Glomerular endothelial cell (primary cell): ENCODE data around the gene RFX1. TPM values are rescaled to one million over a fixed set of nuclear protein-coding genes. Genes with fewer than 3 reads are reported as not detected.
"Not testable (repeated sequence)": the region's sequence is repeated elsewhere in the genome, so short reads cannot be mapped to it uniquely, and the experiment has no call there.

ENCODE experiments used
- DNase-seq: peaks from one replicate; pipeline ENCODE4 v3.0.0-alpha.2; 2011; ENCODE audit warnings: low read depth, low spot score; ENCODE audit errors: extremely low read depth
- total RNA-seq: library from RNA; depleted of rRNA; stranded (reverse); fragments of >200 nt; gene quantifications from 2 replicates; pipeline ENCODE4 v1.2.3, GENCODE V29; 2015

Gene RFX1
- total RNA-seq, 1 donor from 2014 or later: 8.2 TPM

DNA sequence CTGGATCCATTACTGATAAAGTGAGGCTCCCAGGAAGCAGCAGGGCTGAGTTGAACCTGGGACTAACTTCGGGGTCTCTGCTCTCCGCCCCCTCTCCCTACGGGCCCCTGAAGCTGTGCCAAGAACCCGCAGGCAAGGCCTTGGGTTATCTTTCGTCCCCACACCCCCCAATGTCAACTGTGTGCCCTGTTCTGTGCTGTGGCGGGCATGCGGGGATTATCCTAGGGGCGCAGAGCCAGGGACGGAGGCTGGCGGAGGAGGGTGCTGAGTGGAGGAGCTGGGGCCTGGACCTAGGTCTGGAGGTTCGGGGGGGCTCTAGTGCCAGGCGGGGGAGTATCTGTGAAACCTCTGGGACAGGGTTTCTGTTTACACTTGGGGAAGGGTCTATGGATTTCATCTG, 26.4 kb downstream of the RFX1 start:
- DNase-seq: no peak

DNA sequence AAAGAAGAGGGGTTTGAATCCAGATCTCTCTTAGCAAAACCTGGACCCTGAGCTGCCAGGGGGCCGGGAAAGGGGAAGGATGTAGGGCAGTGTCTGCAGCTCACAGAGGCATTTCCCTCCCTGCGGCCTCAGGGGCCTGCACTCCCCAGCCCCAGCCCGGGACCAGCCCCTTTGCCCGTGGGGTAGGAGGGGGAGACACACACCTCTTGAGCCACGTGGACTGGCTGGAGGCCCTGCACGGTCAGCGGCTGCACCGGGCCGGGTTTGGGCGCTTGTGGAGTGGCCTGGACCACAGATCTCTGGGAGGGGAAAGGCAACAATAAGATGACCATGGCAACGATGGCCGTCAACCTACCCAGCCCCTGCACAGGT, 26.9 kb downstream of the RFX1 start:
- DNase-seq: no peak

DNA sequence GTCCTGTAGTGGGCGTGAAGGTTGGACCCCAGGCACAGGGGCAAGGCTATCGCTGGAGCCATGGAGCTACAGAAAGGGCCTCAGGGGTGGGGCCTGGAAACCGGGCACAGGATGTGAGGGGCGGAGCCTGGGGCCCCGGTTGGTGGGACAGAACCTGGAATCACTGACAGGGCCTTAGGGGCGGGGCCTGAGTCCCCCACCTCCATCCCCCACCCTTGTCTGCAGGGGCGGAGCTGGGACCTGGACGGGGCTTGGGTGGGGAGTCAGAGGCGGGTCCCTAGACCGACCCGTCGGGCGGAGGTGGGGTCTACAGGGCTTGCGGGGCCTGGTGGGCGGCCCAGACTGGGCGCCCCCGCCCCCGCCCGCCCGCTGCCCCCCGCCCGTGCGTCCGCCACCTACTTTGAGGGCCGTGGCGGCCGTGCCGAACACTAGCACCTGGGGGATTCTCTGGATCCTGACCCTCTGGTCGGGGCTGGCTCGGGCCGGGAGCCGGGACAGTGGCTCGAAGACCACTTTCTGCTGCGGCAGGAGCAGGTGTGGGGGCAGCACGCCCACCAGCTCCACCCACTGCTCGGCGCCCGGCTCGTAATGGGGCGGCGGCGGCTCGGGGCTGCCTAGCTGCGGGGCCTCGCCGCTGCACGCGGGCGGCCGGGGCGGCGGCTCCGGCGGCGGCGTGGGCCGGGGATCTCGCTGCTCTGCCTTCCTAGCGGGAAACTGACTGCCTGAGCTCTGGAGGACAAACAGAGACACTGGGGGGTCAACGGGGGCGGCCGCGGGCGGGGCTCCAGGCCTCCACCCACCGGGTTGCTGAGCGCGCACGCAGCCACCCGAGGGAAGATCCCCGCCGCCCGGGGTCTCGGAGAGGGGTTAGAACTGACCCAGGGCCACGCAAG, 27.5 kb downstream of the RFX1 start:
- no peak for DNase-seq

DNA sequence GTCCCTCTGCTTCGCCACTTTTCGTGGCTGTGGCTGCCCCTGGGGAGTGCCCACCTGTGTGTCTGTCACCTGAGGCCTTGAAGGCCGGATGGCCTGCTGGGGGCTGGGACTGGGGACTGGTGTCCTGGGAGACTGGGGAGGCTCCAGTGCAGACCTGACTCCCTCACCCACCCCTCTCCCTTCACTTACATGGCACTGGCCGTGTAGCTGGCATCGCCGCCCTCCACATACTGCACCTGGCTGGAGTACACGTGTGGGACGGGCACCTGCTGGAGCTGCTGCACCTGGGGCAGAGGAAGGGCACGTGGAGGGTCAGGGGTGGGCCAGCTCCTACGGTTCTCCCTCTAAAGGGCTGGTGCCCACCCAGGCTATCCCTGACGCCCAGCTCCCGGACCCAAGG, 28.3 kb downstream of the RFX1 start:
- DNase-seq: no peak

DNA sequence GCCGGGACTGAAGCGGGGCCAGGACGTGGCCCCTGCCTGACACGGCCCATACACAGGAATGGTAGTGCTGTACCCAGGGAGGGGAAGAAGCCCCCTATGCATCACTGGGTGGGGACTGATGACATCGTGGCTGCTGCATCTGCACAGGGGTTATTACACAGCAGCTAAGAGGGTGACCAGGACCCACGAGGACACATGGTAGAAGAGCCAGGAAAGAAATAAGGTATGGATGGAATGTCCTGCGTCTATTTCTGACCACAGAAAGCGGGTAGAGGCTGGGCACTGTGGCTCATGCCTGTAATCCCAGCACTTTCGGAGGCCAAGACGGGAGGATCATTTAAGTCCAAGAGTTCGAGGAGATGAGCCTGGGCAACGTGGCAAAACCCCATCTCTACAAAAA, 29.7 kb downstream of the RFX1 start:
- DNase-seq: no peak

DNA sequence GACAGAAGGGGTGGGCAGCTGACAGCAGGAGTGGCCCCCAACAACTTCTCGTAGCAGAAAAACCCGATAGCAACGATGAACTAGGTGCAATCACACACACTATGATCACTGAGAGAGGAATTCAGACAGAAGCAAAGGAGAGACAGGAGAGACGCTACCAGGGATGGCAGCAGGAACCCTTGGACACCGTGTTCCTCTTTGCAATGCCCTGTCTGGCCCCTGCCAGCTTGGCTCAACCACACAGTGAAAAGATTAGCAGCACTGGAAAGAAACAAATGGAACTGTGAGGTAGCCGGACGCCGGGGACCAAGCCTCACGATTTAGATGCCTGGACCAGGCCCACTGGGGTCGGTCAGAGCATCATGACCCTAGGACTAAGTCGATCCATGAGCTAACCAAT, 30.2 kb downstream of the RFX1 start:
- no peak for DNase-seq

DNA sequence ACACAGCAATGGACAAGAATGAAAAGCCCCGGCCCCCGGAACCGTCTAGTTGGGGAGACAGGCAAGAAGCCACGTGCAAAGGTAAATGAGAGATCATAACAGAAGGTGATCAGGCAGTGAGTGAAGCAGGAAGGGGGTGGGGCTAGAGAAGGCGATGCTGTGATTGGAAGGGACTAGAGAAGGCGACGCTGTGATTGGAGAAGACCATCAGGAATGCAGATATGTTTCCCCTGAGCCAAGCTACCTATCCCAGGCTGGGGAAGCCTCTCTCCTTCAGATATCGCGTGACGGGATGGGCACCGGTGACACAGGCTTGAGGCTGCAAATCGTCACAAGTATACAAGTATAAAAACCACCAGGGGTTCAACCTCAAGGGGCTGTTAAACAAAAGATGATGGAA, 32.0 kb downstream of the RFX1 start:
- no peak for DNase-seq

DNA sequence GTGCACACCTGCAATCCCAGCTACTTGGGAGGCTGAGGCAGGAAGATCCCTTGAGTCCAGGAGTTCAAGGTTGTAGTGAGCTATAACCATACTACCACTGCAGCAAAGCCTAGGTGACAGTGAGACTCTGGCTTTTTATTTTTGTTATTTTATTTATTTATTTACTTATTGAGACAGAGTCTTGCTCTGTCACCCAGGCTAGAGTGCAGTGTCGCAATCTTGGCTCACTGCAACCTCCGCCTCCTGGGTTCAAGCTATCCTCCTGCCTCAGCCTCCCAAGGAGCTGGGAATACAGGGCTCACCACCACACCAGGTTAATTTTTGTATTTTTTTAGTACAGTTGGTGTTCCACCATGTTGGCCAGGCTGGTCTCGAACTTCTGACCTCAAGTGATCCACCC, 32.6 kb downstream of the RFX1 start:
- not testable (repeated sequence) for DNase-seq

DNA sequence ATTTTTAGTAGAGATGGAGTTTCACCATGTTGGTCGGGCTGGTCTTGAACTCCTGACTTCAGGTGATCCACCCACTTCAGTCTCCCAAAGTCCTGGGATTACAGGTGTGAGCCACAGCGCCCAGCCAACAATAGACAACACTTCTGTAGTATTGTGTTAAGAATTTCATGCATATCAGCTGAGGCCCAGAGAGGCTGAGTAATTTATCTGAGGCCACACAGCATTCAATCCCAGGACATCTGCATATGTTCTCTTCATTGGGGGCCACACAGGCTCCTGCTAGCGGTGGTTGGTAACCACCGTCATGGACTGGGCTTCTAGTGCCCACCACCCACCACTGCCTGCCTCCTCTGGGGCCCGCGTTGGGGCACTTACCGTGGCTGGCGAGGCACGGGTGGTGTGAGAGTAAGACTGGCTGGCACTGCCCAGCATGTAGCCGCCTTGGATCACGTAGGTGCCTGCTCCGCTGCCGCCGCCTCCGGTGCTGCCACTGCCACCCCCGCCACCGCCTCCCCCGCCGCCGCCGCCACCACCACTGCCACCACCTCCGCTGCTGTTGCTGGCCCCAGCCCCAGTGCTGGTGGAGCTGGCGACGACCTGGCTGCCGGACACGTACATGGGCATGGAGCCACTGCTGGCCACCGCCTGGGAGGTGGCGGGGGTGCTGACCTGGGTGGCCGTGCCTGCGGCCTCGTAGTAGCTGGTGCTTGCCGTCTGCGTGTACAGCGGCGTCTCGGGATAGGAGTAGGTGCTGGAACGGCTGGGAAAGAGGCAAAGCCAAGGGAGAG, 33.6 kb downstream of the RFX1 start:
- DNase-seq: no peak

DNA sequence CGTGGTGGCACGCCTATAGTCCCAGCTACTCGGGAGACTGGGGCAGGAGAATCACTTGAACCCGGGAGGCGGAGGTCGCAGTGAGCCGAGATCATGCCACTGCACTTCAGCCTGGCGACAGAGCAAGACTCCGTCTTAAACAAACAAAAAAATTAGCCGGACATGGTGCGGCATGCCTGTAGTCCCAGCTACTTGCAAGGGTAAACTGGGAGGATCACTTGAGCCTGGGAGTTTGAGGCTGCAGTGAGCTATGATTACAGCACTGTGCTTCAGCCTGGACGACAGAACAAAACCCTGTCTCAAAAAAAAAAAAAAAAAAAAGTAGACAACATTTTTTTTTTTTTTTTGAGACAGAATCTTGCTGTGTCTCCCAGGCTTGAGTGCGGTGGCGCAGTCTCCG, 34.3 kb downstream of the RFX1 start:
- DNase-seq: not testable (repeated sequence)

DNA sequence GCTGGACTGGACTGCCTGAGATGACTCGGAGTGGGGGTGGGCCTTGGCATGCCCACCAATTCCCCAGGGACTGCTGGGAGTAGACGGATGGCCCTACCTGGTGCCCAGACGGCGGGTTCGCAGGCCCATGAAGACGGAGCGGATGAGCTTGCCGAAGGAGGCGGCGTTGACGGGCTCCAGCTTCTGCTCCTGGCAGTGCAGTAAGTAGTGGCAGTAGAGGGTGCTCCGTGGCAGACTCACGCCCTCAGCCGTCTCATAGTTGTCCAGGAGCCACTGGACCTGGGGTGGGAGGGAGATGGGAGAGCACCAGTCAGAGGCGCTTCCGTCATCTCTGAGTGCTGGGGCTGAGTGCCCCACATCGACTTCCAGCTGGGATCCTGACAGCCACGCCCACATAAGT, 36.2 kb downstream of the RFX1 start:
- DNase-seq: no peak

DNA sequence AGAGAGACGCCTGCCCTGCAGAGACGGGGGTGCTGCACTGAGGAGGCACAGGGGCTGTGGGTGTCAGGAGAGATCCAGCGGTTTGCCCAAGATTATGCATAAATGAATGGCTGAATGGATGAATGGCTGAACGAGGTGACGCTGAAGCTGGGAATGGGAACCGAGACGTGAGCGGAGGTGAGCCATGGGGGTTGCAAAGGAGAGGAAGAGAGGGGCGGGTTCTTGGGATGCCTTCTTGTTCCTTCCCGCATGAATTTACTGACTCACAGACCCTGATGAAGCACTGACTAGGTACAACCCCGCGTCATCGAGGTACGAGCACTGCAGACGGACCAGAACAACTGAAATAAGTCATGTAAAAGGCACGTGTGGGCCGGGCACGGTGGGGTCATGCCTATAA, 37.1 kb downstream of the RFX1 start:
- DNase-seq: no peak

DNA sequence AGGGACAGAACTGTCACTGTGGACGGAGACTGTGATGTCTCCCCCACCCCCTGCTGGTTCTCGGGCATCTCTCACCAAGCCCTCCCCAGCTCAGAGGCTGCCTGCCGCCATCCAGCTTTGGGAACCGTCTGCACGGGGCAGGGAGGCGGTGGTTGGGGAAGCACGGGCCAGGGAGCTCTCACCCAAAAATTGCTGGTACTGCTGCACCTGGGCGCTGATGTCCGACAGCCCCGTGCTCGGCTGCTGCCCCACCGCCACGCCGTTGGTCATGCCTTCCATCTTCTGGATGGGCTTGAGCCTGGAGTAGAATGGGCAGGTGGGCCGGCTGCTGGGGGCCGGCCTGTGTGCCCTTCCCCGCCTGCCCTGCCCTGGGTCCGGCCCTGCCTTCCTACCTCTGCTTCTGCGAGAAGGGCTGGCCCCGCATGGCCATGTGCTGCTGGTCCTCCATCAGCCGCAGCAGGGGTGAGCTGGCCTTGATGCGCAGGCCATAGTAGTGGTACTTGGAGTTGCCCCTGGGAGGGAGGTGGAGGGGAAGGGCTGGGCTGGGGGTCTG, 37.7 kb downstream of the RFX1 start:
- DNase-seq: no peak

DNA sequence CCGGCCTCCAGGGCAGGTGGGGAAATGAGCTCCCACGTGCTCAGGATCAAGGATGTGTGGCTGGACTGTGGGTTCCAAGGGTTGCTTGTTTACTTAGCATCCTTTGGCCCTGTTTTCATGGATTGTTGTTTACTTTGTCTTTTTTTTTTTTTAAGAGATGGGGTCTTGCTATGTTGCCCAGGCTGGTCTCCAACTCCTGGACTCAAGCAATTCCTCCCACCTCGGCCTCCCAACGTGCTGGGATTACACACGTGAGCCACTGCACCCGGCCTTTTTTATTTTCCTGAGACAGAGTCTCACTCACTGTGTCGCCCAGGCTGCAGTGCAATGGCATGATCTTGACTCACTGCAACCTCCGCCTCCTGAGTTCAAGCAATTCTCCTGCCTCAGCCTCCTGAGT, 38.9 kb downstream of the RFX1 start:
- not testable (repeated sequence) for DNase-seq

DNA sequence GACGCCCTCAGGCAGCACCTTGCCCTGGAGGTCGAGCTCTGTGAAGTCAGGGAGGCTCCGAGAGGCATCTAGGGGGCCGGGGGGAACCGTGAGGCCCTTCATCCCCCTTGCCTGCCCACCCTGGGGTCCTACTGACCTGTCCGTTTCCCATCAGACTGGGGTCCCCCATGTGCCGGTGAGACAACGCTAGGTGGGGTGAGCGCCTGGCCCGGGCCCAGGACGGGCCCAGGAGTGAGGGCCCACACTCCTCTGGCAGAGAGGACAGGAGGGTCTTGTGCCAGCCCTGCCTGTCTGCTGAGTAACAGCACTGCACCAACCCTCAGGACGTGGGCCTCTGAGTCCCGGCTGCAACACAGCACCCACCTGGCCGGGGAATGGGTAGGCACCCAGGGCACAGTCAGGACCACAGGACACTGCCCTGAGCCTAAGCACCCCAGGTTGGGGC, 39.4 kb downstream of the RFX1 start:
- DNase-seq: no peak

DNA sequence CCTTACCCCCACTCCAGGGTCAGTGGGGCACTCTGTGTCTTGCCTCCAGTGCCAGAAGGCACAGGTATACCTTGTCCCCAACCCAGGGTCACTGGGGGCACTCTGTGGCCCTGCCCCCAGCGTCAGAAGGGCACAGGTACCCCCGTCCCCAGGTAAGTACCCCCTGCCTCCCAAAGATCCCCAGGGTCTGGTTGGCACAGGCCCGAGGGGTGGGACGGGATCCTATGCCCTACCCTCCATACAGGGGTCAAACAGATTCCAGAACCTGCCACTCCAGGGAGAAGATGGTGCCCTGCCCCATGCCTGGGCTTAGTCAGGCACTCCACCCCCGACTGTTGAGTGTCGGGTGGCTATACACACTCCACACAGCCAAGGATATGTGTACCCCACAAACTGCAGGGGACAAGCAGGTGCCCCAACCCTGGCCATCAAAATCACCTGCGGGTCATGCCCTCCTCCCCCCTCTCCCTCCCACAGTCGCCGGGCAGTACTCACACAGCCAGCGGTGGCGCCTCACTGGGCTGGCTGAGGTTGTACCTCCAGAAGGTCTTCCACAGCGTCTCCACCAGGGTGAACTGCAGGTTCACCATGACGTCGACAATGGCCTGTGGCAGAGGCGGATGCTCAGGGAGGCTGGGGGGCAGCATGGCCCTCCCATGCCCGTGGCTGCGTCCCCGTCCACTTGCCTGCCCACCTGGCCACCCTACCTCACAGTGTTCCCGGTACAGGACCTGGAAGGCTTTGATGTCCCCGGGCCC, 40.0 kb downstream of the RFX1 start:
- DNase-seq: no peak

DNA sequence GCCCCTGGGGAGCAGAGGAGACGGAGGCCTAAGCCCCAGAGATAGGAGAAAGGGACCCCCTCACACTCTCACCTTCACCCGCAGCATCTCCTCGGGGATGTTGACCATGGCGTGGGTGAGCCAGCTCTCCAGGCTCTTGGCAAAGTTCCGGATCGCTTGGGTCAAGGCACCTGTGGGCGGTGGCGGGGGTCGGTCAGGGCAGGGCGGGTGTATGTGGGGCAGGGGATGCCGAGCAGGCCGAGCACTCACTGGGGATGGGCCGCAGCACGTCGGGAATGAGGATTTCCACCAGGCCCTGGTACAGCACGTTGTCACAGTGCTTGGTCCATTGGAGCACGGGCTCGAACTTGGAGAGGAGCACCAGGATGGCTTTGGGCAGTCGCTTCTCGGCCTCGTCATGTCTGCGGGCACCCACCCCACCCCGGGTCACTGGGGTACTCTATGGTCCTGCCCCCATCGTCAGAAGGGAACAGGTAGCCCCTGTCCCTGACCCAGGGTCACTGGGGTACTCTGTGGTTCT, 40.7 kb downstream of the RFX1 start:
- no peak for DNase-seq

DNA sequence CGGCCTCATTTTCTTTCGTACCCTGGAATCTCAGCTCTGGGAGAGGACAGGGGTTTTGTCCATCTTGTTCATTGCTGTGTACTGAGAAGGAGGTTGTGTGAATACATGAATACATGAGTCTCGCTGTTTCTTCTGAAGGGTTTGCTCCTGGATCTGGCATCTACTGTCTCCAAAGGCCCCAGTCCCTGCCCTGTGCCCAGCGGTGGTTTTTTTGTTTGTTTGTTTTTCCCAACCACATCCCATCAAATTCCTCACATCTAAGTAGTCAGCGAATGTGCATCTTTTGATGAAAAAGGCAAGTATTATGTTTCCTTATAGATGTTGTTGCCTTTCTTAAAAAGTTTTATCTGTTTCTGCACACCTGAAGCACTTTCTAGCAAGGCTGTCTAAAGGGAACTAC, 41.3 kb downstream of the RFX1 start:
- DNase-seq: no peak

DNA sequence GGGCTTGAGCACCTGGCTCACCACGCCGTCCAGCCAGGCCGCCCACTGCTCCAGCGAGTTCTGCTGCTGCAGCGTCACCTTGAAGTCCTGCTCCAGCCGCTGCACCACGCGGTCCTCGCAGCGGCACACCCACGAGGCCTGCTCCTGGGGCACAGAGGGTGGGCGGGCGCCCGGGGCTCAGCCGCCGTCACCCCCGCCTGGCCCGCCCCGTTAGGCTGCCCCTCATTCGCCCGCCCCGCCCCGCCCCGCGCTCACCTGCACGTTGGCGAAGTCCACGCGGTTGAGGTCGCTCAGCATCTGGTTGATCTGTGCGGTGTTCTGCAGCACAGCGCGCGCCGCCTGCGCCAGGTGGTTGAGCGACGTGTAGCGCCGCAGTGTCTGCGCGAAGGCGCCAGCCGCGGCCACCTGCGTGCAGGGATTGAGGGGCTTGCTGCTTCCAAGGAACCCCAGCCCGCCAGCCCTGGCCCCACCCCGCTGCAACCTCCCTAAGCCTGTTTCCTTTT, 42.5 kb downstream of the RFX1 start:
- DNase-seq: no peak
